ENCODE measurements around the gene ADAM11. TPM values are rescaled to one million over a fixed set of nuclear protein-coding genes. Genes with fewer than 3 reads are reported as not detected.
"Not testable (repeated sequence)": the region's sequence is repeated elsewhere in the genome, so short reads cannot be mapped to it uniquely, and the experiment has no call there.

The ADAM11 gene
- total and polyA plus RNA-seq, 2 donors = 0.81 to 1.9 TPM

DNA sequence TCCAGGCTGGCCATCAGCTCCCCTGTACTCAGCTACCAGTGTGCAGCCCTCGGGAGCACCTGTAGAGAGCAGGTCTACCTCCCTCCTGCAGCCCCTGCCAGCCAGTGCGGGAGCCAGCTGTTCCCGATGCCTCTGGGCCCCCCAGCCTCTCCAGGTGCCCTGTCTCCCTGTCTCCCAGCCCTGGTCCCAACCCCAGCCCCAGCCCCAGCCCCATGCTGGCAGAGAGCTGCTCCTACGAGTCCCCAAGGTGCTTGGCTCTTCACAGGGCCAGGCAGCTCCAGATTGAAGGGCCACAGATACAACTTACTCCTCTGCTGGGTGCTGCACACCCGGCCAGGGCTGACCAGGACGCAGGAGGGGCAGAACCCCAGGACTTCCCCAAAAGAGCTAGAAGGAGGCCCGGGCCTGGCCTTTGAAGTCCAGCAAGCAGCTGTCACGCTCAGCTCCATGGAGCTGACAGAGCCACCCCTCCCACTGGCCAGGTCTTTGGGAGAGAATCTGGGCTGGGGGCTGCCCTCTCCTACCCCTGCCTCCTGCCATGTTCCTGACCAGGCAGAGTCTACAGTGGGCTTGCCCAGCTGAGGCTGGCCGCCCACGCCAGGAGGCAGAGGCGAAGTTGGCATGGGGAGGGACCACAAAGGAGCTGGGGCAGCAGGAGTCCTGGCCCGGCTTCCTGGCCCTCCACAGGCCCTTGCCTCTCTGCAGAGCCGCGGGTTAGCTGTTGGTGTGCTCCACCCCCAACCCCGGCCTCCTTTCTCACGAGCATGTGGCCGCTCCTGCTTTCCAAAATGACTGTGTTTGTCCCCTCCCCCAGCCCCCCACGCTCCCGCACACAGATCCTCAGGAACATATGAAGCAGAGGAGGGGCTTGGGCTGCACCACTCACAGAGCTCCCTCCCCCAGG is 9.5 kb upstream of the ADAM11 start:
- no peak overlapping the region for H3K27ac ChIP-seq (ENCODE audit: low read depth)
- no peak overlapping the region for H3K4me3 ChIP-seq (ENCODE audit: low read depth, low read length)
- H3K4me1 ChIP-seq (ENCODE audit: insufficient read depth) = no peaks in the 10 kb centered on the region
- DNase-seq (ENCODE audit: extremely low spot score) = peak; percentile 21
- WGBS = 82% methylated on average over 19 of the region's 19 CpGs
- no peaks in the 10 kb centered on the region for H3K36me3 ChIP-seq (ENCODE audit: insufficient read depth)

DNA sequence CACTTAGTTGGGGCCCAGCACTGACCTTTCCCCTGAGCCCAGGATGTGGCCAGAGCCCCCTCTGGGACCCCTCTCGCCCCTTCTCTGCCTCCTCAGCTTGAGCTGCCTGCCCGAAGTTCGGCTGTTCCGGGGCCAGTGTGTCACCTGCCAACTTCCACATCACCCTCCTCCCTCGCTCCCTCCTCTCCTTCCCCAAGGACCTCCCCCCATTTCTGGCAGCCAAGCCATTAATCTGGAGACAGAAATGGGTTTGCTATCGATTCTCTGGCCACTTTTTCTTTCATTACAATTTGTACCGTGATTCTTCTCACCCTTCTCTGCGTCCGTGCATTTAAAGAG is 8.8 kb upstream of the ADAM11 start:
- Histone ChIP-seq H3K4me3 (ENCODE audit: low read depth, low read length) (no peak overlapping the region), H3K36me3 (ENCODE audit: insufficient read depth) (no peaks in the 10 kb centered on the region), H3K27ac (ENCODE audit: low read depth) (no peak overlapping the region), H3K4me1 (ENCODE audit: insufficient read depth) (no peaks in the 10 kb centered on the region)
- no peak for DNase-seq (ENCODE audit: extremely low spot score)
- WGBS = 63% methylated on average over 9 of the region's 9 CpGs

DNA sequence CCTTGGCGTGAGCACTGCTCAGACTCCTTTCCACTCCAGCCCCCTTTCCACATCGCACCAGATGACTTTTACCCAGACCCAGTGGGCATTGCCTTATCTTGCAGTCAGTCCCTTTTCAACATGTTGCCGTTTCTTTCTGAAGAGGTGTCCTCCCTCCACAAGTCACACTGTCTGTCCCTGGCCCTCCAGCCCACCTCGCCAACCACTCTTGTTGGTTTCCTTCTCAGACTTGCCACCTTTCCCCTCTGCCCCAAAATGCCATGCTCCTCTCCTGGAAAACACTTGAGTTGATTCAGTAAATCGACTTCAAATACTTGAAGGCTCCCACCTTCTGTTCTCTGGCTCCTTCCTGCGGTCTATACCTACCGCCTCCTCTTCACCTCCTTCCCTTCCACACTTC is 7.5 kb upstream of the ADAM11 start:
- 94% methylated on average over 7 of the region's 7 CpGs for WGBS
- H3K36me3 ChIP-seq (ENCODE audit: insufficient read depth) = no peaks in the 10 kb centered on the region
- no peaks in the 10 kb centered on the region for H3K4me1 ChIP-seq (ENCODE audit: insufficient read depth)
- H3K4me3 ChIP-seq (ENCODE audit: low read depth, low read length) = no peak overlapping the region
- no peak for DNase-seq (ENCODE audit: extremely low spot score)
- H3K27ac ChIP-seq (ENCODE audit: low read depth) = no peak overlapping the region

DNA sequence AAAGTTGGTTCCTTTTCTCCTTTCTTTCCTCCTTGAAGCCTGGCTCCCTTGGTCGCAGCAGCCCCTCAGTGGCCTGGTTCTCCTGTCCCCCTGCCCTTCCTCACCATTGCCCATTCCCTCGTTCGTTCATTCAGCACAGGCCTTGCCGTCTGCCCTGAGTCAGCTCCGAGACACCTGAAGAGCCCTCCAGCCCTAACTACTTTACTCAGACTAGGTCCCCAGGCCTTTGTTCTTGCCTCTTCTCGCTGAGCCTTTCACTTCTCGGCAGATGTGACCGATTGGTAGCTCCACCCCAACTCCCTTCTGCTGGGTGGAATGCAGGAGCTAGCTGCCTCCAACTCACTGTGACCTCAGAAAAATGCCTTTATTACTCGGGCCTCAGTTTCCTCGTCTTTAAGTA is 7.0 kb upstream of the ADAM11 start:
- WGBS = 87% methylated on average over 10 of the region's 10 CpGs
- no peak overlapping the region for H3K27ac ChIP-seq (ENCODE audit: low read depth)
- DNase-seq (ENCODE audit: extremely low spot score) = no peak
- H3K4me1 ChIP-seq (ENCODE audit: insufficient read depth) = no peaks in the 10 kb centered on the region
- H3K36me3 ChIP-seq (ENCODE audit: insufficient read depth) = no peaks in the 10 kb centered on the region
- H3K4me3 ChIP-seq (ENCODE audit: low read depth, low read length) = no peak overlapping the region

DNA sequence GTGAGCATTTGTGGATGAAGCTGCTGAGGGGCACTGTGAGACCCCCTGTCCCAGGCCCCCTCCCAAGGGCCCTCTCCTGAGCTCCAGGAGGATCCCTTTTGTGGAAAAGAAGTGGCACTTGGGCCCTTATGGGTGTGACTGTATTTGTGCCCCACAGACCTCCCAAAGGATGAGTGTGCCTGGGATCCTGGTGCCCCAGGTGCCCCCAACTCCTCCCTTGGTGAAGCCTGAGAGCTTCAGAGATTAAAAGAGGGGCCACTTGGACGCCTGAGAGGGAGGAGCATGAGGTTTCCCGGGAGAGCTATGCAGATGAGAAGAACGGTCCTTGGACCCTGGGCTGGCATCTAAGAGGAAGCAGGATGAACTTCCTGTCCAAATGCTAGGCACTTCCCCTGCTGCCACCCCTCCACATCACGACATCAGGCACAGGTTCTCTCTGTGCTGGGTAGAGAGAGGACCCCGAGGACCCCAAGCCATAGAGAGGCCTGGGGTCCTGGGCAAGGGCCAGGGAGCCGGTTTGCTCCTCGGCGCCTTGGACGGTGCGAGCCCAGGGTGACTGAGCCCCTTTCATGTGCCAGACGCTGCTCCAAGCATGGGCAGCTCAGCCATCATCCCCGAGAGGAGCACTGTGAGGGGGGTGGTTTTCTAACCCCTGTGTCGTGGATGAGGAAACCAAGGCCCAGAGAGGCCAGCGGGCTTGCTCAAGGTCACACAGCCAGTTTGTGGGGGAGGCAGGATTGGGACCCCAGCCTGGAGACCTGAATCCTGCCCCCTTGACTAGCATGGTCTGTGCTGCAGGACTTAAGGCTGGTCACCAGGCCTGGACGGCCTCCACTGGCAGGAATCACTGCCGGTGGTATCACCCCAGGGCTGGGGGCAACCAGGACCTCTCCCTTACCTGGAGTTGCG is 5.6 kb upstream of the ADAM11 start:
- Histone ChIP-seq H3K4me1 (ENCODE audit: insufficient read depth) (no peaks in the 10 kb centered on the region), H3K4me3 (ENCODE audit: low read depth, low read length) (no peak overlapping the region), H3K27ac (ENCODE audit: low read depth) (no peak overlapping the region), H3K36me3 (ENCODE audit: insufficient read depth) (no peaks in the 10 kb centered on the region)
- WGBS = 83% methylated on average over 17 of the region's 17 CpGs
- no peak for DNase-seq (ENCODE audit: extremely low spot score)

DNA sequence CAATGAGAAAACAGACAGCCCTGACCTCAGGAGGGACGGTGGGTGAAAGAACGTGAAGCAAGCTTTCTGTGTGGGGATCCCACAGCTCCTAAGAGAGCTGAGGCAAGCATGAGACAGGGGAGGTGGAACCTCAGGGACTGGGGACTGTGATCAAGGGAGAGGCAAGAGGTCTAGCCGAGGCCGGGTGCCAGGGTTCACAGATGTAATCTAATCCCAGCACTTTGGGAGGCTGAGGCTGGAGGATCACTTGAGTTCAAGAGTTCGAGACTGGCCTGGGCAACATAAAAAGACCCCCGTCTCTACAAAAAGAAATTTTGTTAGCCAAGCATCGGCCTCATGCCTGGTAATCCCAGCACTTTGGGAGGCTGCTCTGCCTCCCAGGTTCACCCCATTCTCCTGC is 4.5 kb upstream of the ADAM11 start:
- DNase-seq (ENCODE audit: extremely low spot score) = no peak
- WGBS = 73% methylated on average over 7 of the region's 7 CpGs
- H3K4me1 ChIP-seq (ENCODE audit: insufficient read depth) = no peaks in the 10 kb centered on the region
- H3K27ac ChIP-seq (ENCODE audit: low read depth) = no peak overlapping the region
- no peak overlapping the region for H3K4me3 ChIP-seq (ENCODE audit: low read depth, low read length)
- no peaks in the 10 kb centered on the region for H3K36me3 ChIP-seq (ENCODE audit: insufficient read depth)

DNA sequence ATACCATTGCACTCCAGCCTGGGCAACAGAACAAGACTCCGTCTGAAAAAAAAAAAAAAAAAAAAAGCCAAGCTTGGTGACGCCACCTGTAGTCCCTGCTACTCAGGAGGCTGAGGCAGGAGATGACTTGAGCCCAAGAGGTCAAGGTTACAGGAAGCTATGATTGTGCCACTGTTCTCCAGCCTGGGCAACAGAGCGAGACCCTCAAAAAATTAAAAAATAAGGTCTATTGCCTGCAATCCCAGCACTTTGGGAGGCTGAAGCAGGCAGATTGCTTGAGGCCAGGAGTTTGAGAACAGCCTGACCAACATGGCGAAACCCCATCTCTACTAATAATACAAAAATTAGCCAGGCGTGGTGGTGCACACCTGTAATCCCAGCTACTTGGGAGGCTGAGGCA is 3.6 kb upstream of the ADAM11 start:
- WGBS = 91% methylated on average over 5 of the region's 5 CpGs
- H3K4me1 ChIP-seq (ENCODE audit: insufficient read depth); H3K4me3 ChIP-seq (ENCODE audit: low read depth, low read length); H3K27ac ChIP-seq (ENCODE audit: low read depth); H3K36me3 ChIP-seq (ENCODE audit: insufficient read depth); DNase-seq (ENCODE audit: extremely low spot score): not testable (repeated sequence)

DNA sequence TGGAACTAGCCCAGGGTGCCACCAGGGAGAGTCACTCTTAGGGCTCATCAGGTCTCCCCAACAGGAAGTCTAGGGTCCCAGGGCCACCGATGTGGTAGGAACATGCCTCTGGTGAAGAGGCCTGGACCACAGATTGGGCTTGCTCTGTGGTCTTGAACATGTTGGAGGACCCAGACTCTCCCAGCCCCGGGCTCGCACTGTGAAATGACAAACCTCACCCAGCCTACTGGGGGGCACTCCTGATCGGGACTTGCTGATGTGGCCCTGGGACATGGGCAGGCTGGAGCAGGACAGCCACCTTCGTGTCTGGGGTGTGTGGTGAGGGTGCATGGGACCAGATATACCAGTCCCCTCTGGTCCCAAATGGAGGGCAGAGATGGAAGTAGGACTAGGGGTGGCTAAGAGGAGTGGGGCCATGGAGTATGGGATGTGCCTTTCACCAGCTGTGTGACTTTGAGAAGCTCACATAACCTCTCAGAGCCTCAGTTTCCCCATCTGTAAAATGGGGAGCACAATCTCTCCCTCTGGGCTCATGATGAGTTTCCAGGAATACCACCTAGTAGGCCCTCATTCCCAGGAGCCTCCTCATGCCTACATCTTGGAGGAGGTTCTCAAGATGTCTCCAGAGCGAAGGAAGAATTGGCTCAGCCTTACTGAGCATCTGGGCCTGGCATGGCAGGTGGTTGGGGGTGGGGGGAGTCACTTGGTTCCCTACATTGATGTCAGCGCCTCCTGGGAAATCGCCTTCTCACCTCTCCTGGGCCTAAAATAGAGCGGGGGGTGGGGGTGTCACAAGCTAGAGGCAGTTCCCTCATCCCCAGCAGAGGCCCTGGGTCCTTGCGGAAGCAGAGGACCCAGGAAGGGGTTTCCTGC is 1.5 kb upstream of the ADAM11 start:
- Histone ChIP-seq H3K36me3 (ENCODE audit: insufficient read depth) (no peaks in the 10 kb centered on the region), H3K4me3 (ENCODE audit: low read depth, low read length) (no peak overlapping the region), H3K4me1 (ENCODE audit: insufficient read depth) (no peaks in the 10 kb centered on the region), H3K27ac (ENCODE audit: low read depth) (no peak overlapping the region)
- 87% methylated on average over 10 of the region's 10 CpGs for WGBS
- DNase-seq (ENCODE audit: extremely low spot score) = no peak

DNA sequence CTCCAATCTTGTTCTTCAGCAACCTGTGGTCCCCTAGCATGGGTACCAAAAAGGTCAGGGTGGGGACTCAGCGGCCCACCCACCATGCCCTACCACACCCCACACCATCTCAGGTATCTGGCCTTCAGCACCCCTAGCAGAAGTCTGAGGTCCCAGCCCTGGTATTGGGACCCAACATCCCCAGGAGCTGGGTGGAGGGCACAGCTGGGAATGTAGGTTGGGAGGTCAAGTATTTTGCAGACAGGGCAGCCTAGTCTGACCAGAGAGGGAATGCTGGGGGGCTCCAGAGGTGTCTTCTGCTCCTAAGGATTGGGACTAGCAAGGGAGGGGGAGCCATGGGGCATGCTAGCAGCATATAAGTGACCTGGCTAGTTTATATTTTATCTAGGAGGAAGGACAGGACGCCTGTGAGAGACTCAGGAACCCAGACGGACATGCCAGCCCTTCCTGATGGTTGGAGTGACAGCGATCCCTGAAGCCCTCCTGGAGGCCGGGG is 822 bp upstream of the ADAM11 start:
- no peaks in the 10 kb centered on the region for H3K36me3 ChIP-seq (ENCODE audit: insufficient read depth)
- H3K4me1 ChIP-seq (ENCODE audit: insufficient read depth) = no peaks in the 10 kb centered on the region
- no peak for DNase-seq (ENCODE audit: extremely low spot score)
- no peak overlapping the region for H3K27ac ChIP-seq (ENCODE audit: low read depth)
- H3K4me3 ChIP-seq (ENCODE audit: low read depth, low read length) = no peak overlapping the region
- 55% methylated on average over 5 of the region's 5 CpGs for WGBS

DNA sequence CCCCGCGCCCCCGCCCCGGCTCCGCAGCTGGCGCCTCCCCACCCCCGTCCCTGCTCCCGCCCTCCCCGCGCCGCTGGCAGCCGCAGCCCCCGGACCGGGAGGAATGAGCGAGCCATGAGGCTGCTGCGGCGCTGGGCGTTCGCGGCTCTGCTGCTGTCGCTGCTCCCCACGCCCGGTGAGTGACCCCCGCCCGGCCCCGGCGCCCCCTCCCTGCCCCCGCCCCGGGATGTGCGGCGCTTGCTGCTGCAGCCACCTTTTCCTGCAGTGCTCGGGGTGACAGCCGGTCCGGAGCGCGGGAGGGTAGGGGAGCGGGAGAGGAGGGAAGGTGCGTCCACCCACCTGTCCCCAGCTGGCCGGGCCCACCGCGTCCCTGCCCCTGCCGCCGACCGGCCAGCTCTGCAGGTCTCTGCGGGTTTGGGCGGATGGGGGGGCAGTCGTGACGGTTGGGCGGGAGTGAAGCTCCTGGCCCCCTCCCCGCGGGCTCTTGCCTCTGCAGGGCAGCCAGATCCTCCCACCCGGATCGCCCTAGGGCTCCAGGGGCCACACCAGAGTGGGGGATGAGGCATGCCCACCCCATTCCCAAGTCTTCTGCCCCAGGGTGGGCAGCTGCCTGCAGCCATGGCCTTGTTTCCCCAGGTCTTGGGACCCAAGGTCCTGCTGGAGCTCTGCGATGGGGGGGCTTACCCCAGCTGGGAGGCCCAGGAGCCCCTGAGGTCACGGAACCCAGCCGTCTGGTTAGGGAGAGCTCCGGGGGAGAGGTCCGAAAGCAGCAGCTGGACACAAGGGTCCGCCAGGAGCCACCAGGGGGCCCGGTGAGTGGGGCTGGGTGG is 513 bp downstream of the ADAM11 start:
- no peaks in the 10 kb centered on the region for H3K4me1 ChIP-seq (ENCODE audit: insufficient read depth)
- no peaks in the 10 kb centered on the region for H3K36me3 ChIP-seq (ENCODE audit: insufficient read depth)
- DNase-seq (ENCODE audit: extremely low spot score) = no peak
- 6% methylated on average over 60 of the region's 60 CpGs for WGBS
- H3K27ac ChIP-seq (ENCODE audit: low read depth) = no peak overlapping the region
- H3K4me3 ChIP-seq (ENCODE audit: low read depth, low read length) = peak overlapping the region; percentile 59

DNA sequence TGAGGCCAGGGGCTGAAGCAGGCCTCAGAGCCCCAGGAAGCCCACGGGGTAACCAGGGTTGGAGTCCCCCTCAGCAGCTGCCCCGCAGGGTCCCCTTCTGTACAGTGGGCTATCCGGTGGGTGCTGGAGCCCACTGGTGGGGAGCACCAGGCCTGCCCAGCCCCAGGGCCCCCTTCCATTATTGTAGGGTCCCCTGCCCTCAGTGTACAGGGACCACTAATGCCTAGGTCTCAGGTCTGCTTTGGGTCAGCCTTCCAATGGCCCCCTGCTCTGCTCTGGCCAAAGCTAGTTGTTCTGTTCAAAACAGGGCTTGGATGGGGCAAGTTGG is 1.1 kb downstream of the ADAM11 start:
- Histone ChIP-seq H3K27ac (ENCODE audit: low read depth) (no peak overlapping the region), H3K4me1 (ENCODE audit: insufficient read depth) (no peaks in the 10 kb centered on the region), H3K4me3 (ENCODE audit: low read depth, low read length) (no peak overlapping the region), H3K36me3 (ENCODE audit: insufficient read depth) (no peaks in the 10 kb centered on the region)
- 71% methylated on average over 3 of the region's 3 CpGs for WGBS
- no peak for DNase-seq (ENCODE audit: extremely low spot score)

DNA sequence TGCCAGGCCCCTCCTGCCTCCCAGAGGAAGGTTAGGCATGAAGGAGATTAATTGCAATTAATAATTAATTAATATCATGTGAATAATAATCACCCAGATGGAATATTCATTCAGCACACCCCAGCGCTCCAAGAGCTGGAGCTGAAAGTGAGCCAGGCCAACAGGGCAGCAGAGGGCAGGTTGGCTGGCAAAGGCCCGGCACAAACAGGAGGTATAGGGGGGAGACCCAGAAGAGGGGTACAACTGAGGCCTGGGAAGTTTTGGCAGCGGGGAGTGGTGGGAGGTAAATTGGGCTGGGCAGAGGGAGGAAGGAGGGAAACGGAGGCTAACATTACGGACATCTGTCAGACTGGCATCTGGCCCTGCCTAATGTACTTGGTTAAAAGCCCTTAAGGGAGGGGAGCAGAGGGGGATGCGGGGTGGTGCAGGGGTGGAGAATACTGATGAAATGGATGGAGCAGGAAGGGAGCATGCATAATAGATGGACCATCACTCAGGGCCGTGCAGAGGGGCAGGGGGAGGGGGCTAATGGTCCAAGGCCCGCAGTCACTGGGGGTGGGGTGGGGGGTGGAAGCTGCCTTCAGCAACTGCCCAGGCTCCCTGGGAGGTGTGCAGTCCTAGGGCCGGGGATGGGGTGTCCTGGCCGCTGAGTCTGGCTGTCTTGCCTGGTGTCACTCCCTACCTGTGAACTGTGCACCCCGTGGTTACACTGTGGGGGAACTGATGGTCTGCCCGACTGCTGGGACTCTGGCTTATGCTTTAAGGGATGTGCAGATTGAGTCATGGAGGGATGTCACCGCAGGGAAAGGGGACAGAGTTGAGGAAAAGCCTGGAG is 1.9 kb downstream of the ADAM11 start:
- Histone ChIP-seq H3K4me3 (ENCODE audit: low read depth, low read length) (no peak overlapping the region), H3K36me3 (ENCODE audit: insufficient read depth) (no peaks in the 10 kb centered on the region), H3K4me1 (ENCODE audit: insufficient read depth) (no peaks in the 10 kb centered on the region), H3K27ac (ENCODE audit: low read depth) (no peak overlapping the region)
- WGBS = 78% methylated on average over 13 of the region's 13 CpGs
- no peak for DNase-seq (ENCODE audit: extremely low spot score)

Data from urinary bladder (tissue), 4 donors.